DMS79 treated with DMSO at 0.1 percent for 48 hours (cell line): Measurements from ENCODE around the gene GOLGB1.
"Not testable (repeated sequence)": the region's sequence is repeated elsewhere in the genome, so short reads cannot be mapped to it uniquely, and the experiment has no call there.

Experiments used
- DNase-seq: peaks from one replicate; lab custom pipeline; 2025; lab: John Stamatoyannopoulos, UW

The GOLGB1 gene

GRCh38 chr3:121749276-121750086 lies at the start of gene GOLGB1:
TSS of gene GOLGB1 (minus strand) at chr3:121749741. CDS start at chr3:121730971, 18,770 bp downstream.
- DNase-seq, result peak; percentile 99

- no peak for DNase-seq
These were observed 47.4 kb upstream of the GOLGB1 start for GRCh38 chr3:121796970-121797369.

GRCh38 chr3:121794264-121794983 lies 44.9 kb upstream of the GOLGB1 start:
- DNase-seq, result no peak

GRCh38 chr3:121793078-121793477 lies 43.5 kb upstream of the GOLGB1 start:
- DNase-seq, result no peak

- DNase-seq, result no peak
These were observed 36.9 kb upstream of the GOLGB1 start for GRCh38 chr3:121786485-121786884.

- DNase-seq, result not testable (repeated sequence)
These were observed 33.2 kb upstream of the GOLGB1 start for GRCh38 chr3:121782784-121783183.

- no peak for DNase-seq
These were observed 32.1 kb upstream of the GOLGB1 start for GRCh38 chr3:121781611-121782010.

GRCh38 chr3:121775095-121775494 lies 25.6 kb upstream of the GOLGB1 start:
- DNase-seq, result not testable (repeated sequence)

- no peak for DNase-seq
These were observed 19.7 kb upstream of the GOLGB1 start for GRCh38 chr3:121769246-121769645.

GRCh38 chr3:121768452-121768851 lies 18.9 kb upstream of the GOLGB1 start:
- DNase-seq, result no peak

- DNase-seq, result no peak
These were observed 10.1 kb upstream of the GOLGB1 start for GRCh38 chr3:121759541-121760202.

GRCh38 chr3:121758727-121759450 lies 9.3 kb upstream of the GOLGB1 start:
- DNase-seq, result no peak

- no peak for DNase-seq
These were observed 8.4 kb upstream of the GOLGB1 start for GRCh38 chr3:121757812-121758545.

- no peak for DNase-seq
These were observed 7.7 kb upstream of the GOLGB1 start for GRCh38 chr3:121757087-121757811.

GRCh38 chr3:121752772-121753171 lies 3.2 kb upstream of the GOLGB1 start:
- DNase-seq, result no peak

- no peak for DNase-seq
These were observed 2.7 kb upstream of the GOLGB1 start for GRCh38 chr3:121752261-121752660.

- DNase-seq, result no peak
These were observed 510 bp upstream of the GOLGB1 start for GRCh38 chr3:121750087-121750415.

- DNase-seq, result no peak
These were observed 763 bp downstream of the GOLGB1 start for GRCh38 chr3:121748680-121749275.

GRCh38 chr3:121747976-121748375 lies 1.6 kb downstream of the GOLGB1 start:
- no peak for DNase-seq

GRCh38 chr3:121743106-121743505 lies 6.4 kb downstream of the GOLGB1 start:
- DNase-seq, result not testable (repeated sequence)
